GM12892 (cell line): ENCODE data around the gene UNC5C.

Experiments
- POLR2A ChIP-seq: IDR thresholded peaks from 2 replicates; pipeline ENCODE4 v1.6.1; 2011; ENCODE audit warnings: low read depth, low read length, control low read depth
- POLR2AphosphoS5 ChIP-seq: IDR thresholded peaks from 2 replicates; pipeline ENCODE4 v1.6.1; 2011; ENCODE audit warnings: low read depth, low read length, control low read depth
- TAF1 ChIP-seq: IDR thresholded peaks from 2 replicates; pipeline ENCODE4 v1.6.1; 2011; ENCODE audit warnings: low read depth, mild to moderate bottlenecking, control low read depth, low read length, borderline replicate concordance

- TF ChIP-seq POLR2A (no peak), POLR2AphosphoS5 (no peak), TAF1 (no peak)
These were observed 32.2 kb downstream of the UNC5C start for GRCh38 chr4:95516528-95517017.
